GM23338 (cell line): Measurements from ENCODE around the gene SERPINB6. TPM values are rescaled to one million over a fixed set of nuclear protein-coding genes. Genes with fewer than 3 reads are reported as not detected.

Source experiments
- CREB1 ChIP-seq: fragments of 250-450 bp; sonication (Bioruptor Pico); IDR thresholded peaks from 2 replicates; pipeline ENCODE4 v1.5.0; 2020; ENCODE audit warnings: low read depth, mild to moderate bottlenecking, moderate library complexity
- CTCF ChIP-seq, 2 experiments: fragments of 200-600 bp in 1 of 2; sonication (generic) in 1 of 2; conservative IDR thresholded peaks; 2 replicates each; pipeline versions ENCODE4 v1.5.1 to v1.6.1; 2016 to 2017; ENCODE audit warnings: antibody characterized with exemption in 2 of 2, low read depth in 2 of 2, mild to moderate bottlenecking in 2 of 2, moderate library complexity in 1 of 2
- EZH2 ChIP-seq: fragments of 200-600 bp; sonication (generic); IDR thresholded peaks from one replicate; pipeline ENCODE4 v1.8.0; 2017; ENCODE audit warnings: antibody characterized with exemption, mild to moderate bottlenecking, low read depth; ENCODE audit not compliant: unreplicated experiment
- EZH2phosphoT487 ChIP-seq: fragments of 200-600 bp; sonication (generic); IDR thresholded peaks from one replicate; pipeline ENCODE4 v1.8.1; 2018; ENCODE audit warnings: antibody characterized with exemption; ENCODE audit not compliant: unreplicated experiment
- JUNB ChIP-seq: IDR thresholded peaks from one replicate; pipeline ENCODE4 v1.6.1; 2016; ENCODE audit warnings: antibody characterized with exemption; ENCODE audit not compliant: unreplicated experiment
- NANOG ChIP-seq: IDR thresholded peaks from 2 replicates; pipeline ENCODE4 v1.6.1; 2016; ENCODE audit warnings: antibody characterized with exemption, borderline replicate concordance
- STAT1 ChIP-seq: IDR thresholded peaks from one replicate; pipeline ENCODE4 v1.6.1; 2016; ENCODE audit warnings: antibody characterized with exemption; ENCODE audit not compliant: unreplicated experiment
- ZNF114 ChIP-seq: fragments of 250-450 bp; sonication (Bioruptor Pico); IDR thresholded peaks from 2 replicates; pipeline ENCODE4 v1.5.0; 2020; ENCODE audit warnings: mild to moderate bottlenecking, moderate library complexity
- polyA plus RNA-seq: library from polyadenylated mRNA; unstranded; fragments of >200 nt; fragmentation: Nextera tagmentation; extraction: Ambion mirVana; gene quantifications from 2 replicates; pipeline ENCODE4 v1.2.1, GENCODE V29; 2016
- total RNA-seq: library from RNA; depleted of rRNA; stranded (reverse); fragments of >200 nt; shearing (Covaris generic); gene quantifications from 2 replicates; pipeline ENCODE4 v1.2.3, GENCODE V29; 2014
- TF ChIP-seq, protein P1 (sequence below): fragments of 250-450 bp; sonication (Bioruptor Pico); IDR thresholded peaks from 2 replicates; pipeline ENCODE4 v1.5.0; 2020; ENCODE audit warnings: mild to moderate bottlenecking, moderate library complexity
- TF ChIP-seq, protein P2 (sequence below): IDR thresholded peaks from one replicate; pipeline ENCODE4 v1.6.1; 2018; ENCODE audit warnings: antibody characterized with exemption; ENCODE audit not compliant: unreplicated experiment

The SERPINB6 gene
- total and polyA plus RNA-seq, 2 experiments from 2014 or later = 25.9 to 38.5 TPM

DNA sequence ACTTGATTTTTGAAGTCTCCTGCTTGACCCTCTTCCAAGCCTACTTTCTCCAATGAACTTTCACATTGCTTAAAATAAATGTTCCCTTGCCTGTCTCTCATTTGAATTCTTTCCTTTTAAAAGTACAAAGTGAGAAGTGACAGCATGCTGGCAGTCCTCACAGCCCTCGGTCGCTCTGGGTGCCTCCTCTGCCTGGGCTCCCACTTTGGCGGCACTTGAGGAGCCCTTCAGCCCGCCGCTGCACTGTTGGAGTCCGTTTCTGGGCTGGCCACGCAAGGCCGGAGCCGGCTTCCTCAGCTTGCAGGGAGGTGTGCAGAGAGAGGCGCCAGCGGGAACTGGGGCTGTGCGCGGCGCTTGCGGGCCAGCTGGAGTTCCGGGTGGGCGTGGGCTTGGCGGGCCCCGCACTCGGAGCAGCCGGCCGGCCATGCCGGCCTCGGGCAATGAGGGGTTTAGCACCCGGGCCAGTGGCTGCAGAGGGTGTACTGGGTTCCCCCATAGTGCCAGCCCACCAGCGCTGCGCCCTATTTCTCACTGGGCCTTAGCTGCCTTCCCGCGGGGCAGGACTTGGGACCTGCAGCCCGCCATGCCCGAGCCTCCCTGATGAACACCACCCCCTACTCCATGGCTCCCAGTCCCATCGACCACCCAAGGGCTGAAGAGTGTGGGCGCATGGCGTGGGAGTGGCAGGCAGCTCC lies 31.9 kb downstream of the SERPINB6 start (continued):
- TF ChIP-seq, protein P1, sequence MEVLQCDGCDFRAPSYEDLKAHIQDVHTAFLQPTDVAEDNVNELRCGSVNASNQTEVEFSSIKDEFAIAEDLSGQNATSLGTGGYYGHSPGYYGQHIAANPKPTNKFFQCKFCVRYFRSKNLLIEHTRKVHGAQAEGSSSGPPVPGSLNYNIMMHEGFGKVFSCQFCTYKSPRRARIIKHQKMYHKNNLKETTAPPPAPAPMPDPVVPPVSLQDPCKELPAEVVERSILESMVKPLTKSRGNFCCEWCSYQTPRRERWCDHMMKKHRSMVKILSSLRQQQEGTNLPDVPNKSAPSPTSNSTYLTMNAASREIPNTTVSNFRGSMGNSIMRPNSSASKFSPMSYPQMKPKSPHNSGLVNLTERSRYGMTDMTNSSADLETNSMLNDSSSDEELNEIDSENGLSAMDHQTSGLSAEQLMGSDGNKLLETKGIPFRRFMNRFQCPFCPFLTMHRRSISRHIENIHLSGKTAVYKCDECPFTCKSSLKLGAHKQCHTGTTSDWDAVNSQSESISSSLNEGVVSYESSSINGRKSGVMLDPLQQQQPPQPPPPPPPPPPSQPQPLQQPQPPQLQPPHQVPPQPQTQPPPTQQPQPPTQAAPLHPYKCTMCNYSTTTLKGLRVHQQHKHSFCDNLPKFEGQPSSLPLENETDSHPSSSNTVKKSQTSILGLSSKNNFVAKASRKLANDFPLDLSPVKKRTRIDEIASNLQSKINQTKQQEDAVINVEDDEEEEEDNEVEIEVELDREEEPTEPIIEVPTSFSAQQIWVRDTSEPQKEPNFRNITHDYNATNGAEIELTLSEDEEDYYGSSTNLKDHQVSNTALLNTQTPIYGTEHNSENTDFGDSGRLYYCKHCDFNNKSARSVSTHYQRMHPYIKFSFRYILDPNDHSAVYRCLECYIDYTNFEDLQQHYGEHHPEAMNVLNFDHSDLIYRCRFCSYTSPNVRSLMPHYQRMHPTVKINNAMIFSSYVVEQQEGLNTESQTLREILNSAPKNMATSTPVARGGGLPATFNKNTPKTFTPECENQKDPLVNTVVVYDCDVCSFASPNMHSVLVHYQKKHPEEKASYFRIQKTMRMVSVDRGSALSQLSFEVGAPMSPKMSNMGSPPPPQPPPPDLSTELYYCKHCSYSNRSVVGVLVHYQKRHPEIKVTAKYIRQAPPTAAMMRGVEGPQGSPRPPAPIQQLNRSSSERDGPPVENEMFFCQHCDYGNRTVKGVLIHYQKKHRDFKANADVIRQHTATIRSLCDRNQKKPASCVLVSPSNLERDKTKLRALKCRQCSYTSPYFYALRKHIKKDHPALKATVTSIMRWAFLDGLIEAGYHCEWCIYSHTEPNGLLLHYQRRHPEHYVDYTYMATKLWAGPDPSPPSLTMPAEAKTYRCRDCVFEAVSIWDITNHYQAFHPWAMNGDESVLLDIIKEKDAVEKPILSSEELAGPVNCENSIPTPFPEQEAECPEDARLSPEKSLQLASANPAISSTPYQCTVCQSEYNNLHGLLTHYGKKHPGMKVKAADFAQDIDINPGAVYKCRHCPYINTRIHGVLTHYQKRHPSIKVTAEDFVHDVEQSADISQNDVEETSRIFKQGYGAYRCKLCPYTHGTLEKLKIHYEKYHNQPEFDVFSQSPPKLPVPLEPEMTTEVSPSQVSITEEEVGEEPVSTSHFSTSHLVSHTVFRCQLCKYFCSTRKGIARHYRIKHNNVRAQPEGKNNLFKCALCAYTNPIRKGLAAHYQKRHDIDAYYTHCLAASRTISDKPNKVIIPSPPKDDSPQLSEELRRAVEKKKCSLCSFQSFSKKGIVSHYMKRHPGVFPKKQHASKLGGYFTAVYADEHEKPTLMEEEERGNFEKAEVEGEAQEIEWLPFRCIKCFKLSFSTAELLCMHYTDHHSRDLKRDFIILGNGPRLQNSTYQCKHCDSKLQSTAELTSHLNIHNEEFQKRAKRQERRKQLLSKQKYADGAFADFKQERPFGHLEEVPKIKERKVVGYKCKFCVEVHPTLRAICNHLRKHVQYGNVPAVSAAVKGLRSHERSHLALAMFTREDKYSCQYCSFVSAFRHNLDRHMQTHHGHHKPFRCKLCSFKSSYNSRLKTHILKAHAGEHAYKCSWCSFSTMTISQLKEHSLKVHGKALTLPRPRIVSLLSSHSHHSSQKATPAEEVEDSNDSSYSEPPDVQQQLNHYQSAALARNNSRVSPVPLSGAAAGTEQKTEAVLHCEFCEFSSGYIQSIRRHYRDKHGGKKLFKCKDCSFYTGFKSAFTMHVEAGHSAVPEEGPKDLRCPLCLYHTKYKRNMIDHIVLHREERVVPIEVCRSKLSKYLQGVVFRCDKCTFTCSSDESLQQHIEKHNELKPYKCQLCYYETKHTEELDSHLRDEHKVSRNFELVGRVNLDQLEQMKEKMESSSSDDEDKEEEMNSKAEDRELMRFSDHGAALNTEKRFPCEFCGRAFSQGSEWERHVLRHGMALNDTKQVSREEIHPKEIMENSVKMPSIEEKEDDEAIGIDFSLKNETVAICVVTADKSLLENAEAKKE (CRISPR knock-in tag) = no peak
- TF ChIP-seq EZH2 = no peak
- TF ChIP-seq, protein P2, sequence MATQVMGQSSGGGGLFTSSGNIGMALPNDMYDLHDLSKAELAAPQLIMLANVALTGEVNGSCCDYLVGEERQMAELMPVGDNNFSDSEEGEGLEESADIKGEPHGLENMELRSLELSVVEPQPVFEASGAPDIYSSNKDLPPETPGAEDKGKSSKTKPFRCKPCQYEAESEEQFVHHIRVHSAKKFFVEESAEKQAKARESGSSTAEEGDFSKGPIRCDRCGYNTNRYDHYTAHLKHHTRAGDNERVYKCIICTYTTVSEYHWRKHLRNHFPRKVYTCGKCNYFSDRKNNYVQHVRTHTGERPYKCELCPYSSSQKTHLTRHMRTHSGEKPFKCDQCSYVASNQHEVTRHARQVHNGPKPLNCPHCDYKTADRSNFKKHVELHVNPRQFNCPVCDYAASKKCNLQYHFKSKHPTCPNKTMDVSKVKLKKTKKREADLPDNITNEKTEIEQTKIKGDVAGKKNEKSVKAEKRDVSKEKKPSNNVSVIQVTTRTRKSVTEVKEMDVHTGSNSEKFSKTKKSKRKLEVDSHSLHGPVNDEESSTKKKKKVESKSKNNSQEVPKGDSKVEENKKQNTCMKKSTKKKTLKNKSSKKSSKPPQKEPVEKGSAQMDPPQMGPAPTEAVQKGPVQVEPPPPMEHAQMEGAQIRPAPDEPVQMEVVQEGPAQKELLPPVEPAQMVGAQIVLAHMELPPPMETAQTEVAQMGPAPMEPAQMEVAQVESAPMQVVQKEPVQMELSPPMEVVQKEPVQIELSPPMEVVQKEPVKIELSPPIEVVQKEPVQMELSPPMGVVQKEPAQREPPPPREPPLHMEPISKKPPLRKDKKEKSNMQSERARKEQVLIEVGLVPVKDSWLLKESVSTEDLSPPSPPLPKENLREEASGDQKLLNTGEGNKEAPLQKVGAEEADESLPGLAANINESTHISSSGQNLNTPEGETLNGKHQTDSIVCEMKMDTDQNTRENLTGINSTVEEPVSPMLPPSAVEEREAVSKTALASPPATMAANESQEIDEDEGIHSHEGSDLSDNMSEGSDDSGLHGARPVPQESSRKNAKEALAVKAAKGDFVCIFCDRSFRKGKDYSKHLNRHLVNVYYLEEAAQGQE = no peak
- no peak for TF ChIP-seq NANOG
- TF ChIP-seq STAT1 = no peak
- TF ChIP-seq EZH2phosphoT487 = no peak
- no peak for TF ChIP-seq CREB1 (CRISPR knock-in tag)
- no peak for TF ChIP-seq ZNF114 (CRISPR knock-in tag)
- no peak for TF ChIP-seq CTCF (conservative IDR thresholded peaks at IDR 0.05; ENCODE audit: low read depth in 2 of 2)
- no peak for TF ChIP-seq JUNB
